Measurements from ENCODE around the gene KCNIP1.

The KCNIP1 gene

DNA sequence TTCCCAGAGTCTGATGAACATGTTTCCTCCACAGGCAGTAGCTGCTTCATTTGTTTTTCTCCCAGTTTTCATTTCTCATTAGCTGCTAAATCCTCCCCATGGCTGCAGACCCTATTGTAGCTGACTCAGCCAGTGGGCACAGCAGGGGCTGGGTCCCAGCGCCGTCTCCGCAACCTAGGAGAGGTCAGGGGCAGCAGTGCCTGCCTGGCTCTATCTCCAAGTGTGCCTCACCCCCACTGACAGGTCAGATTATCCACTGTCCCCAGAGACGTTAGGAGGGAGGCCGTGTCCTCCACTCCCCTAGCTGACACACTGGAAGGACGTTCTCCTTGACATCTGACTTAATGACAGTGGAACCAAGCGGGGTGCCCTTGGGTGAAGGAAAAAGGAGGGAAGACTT is 31.1 kb downstream of the KCNIP1 start:
- Histone ChIP-seq H4K91ac (ENCODE audit: low read length) (no peak overlapping the region), H3K9me3 (ENCODE audit: control insufficient read depth, low read length) (no peaks in the 10 kb centered on the region), H2AK5ac (ENCODE audit: low read length, severe bottlenecking) (peak overlapping the region; percentile 54), H3K27me3 (ENCODE audit: control insufficient read depth in 1 of 2, insufficient read depth in 1 of 2, low read length in 2 of 2) (peaks cover 0 to 73% of the 10 kb centered on the region in 2 experiments), H3K18ac (ENCODE audit: low read depth in 1 of 2, low read length in 2 of 2) (no peak overlapping the region), H3K14ac (ENCODE audit: low read length in 2 of 2) (no peak overlapping the region), H3K4me1 (ENCODE audit: control insufficient read depth, insufficient read depth, low read depth, low read length) (peaks cover 36% of the 10 kb centered on the region), H2BK120ac (ENCODE audit: low read depth, low read length) (no peak overlapping the region), H4K8ac (ENCODE audit: low read length) (no peak overlapping the region), H3K4me2 (ENCODE audit: low read length, poor library complexity, severe bottlenecking) (no peak overlapping the region), H3K36me3 (ENCODE audit: control insufficient read depth in 1 of 2, insufficient read depth in 2 of 2, low read depth in 1 of 2, low read length in 2 of 2) (peaks cover 0 to 16% of the 10 kb centered on the region in 2 experiments), H3K27ac (ENCODE audit: low read length, poor library complexity, severe bottlenecking) (no peak overlapping the region), H3K4me3 (ENCODE audit: insufficient read depth in 1 of 2, low read depth in 1 of 2, low read length in 2 of 2) (no peak overlapping the region), H2AFZ (ENCODE audit: low read depth, low read length) (no peak overlapping the region), H2BK15ac (ENCODE audit: low read depth, poor library complexity, severe bottlenecking) (no peak overlapping the region), H3K4ac (ENCODE audit: low read depth in 1 of 2, low read length in 2 of 2) (no peak overlapping the region), H2BK5ac (ENCODE audit: low read depth, low read length, poor library complexity, severe bottlenecking) (no peak overlapping the region), H3K9ac (ENCODE audit: low read length) (no peak overlapping the region), H2BK12ac (ENCODE audit: low read length in 2 of 2) (no peak overlapping the region), H3K23ac (ENCODE audit: low read length in 2 of 2) (no peak overlapping the region), H3K79me1 (replicated peaks; ENCODE audit: low read length, poor library complexity, severe bottlenecking) (peaks cover 51% of the 10 kb centered on the region)
- DNase-seq, result no peak
- 77% methylated on average over 5 of the region's 7 CpGs for WGBS

DNA sequence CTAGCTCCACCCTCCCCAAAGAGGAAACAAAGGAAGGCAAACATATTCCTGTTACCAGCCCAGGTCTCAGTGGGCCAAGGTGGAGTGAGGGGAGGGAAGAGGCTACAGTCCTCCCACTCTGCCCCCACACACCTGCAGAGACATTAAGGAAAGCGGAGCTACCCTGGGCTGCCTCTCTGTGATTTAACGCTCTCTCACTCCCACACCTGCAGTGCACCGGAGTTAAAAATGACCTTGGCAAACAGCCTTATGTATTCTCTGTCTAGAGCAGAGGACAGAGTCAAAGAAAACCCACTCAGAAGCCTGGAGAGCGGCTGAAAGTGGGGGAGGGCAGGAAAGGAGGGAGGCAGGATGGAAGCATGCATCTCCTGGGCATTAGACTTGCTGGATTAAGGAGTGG is 32.7 kb downstream of the KCNIP1 start:
- no peak overlapping the region for H3K4me2 ChIP-seq (ENCODE audit: low read length, poor library complexity, severe bottlenecking)

DNA sequence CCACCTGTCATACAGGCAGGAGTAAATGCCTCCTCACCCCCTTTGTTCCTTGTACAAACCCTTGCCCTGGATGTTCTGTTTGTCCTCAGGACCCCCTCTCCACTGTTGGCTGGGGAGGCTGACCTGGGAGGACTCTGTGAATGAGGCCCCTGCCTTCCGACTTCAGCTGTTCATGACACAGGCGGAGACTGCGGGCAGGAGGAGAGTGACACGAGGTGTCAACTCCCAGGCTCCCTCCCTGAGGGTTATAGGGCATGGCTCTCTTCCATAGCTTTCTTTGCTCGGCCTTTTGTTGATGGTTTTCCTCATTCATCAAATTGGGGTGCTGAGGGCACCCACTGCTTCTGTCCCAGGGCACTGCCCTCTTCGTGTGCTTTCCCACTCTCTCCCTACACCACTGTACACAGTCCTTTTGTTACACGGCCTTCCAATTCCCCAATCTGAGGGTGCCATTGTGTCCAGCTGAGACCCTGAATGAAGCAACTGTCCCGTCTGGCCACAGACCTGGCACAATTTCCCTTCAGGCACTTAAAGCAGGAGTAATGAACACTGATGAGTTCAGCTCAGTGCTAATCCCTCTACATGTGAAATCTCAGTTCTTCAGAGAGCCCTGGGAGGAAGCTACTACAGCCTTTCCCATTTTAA is 33.8 kb downstream of the KCNIP1 start:
- Histone ChIP-seq H2BK12ac (ENCODE audit: low read length in 2 of 2) (no peak overlapping the region), H3K9ac (ENCODE audit: low read length) (no peak overlapping the region), H2BK15ac (ENCODE audit: low read depth, poor library complexity, severe bottlenecking) (no peak overlapping the region), H3K4me3 (ENCODE audit: insufficient read depth in 1 of 2, low read depth in 1 of 2, low read length in 2 of 2) (no peak overlapping the region), H3K14ac (ENCODE audit: low read length in 2 of 2) (no peak overlapping the region), H3K4ac (ENCODE audit: low read depth in 1 of 2, low read length in 2 of 2) (no peak overlapping the region), H3K27me3 (ENCODE audit: control insufficient read depth in 1 of 2, insufficient read depth in 1 of 2, low read length in 2 of 2) (peaks cover 0 to 55% of the 10 kb centered on the region in 2 experiments), H2BK120ac (ENCODE audit: low read depth, low read length) (no peak overlapping the region), H3K9me3 (ENCODE audit: control insufficient read depth, low read length) (no peaks in the 10 kb centered on the region), H3K4me2 (ENCODE audit: low read length, poor library complexity, severe bottlenecking) (no peak overlapping the region), H2BK5ac (ENCODE audit: low read depth, low read length, poor library complexity, severe bottlenecking) (no peak overlapping the region), H3K79me1 (replicated peaks; ENCODE audit: low read length, poor library complexity, severe bottlenecking) (peaks cover 31% of the 10 kb centered on the region), H3K27ac (ENCODE audit: low read length, poor library complexity, severe bottlenecking) (no peak overlapping the region), H3K36me3 (ENCODE audit: control insufficient read depth in 1 of 2, insufficient read depth in 2 of 2, low read depth in 1 of 2, low read length in 2 of 2) (peaks cover 0 to 12% of the 10 kb centered on the region in 2 experiments), H4K8ac (ENCODE audit: low read length) (no peak overlapping the region), H3K4me1 (ENCODE audit: control insufficient read depth, insufficient read depth, low read depth, low read length) (peaks cover 34% of the 10 kb centered on the region), H3K23ac (ENCODE audit: low read length in 2 of 2) (no peak overlapping the region), H2AFZ (ENCODE audit: low read depth, low read length) (no peak overlapping the region), H2AK5ac (ENCODE audit: low read length, severe bottlenecking) (peak overlapping the region; percentile 9), H3K18ac (ENCODE audit: low read depth in 1 of 2, low read length in 2 of 2) (no peak overlapping the region), H4K91ac (ENCODE audit: low read length) (no peak overlapping the region)
- DNase-seq, result no peak
- WGBS, result 79% methylated on average over 8 of the region's 8 CpGs

More for the DNA sequence above, 32.7 kb downstream of the KCNIP1 start:
- Histone ChIP-seq H2BK12ac (ENCODE audit: low read length in 2 of 2) (no peak overlapping the region), H3K9ac (ENCODE audit: low read length) (no peak overlapping the region), H2AK5ac (ENCODE audit: low read length, severe bottlenecking) (no peak overlapping the region), H3K36me3 (ENCODE audit: control insufficient read depth in 1 of 2, insufficient read depth in 2 of 2, low read depth in 1 of 2, low read length in 2 of 2) (peaks cover 0 to 15% of the 10 kb centered on the region in 2 experiments), H3K4ac (ENCODE audit: low read depth in 1 of 2, low read length in 2 of 2) (no peak overlapping the region), H2BK15ac (ENCODE audit: low read depth, poor library complexity, severe bottlenecking) (no peak overlapping the region), H3K27ac (ENCODE audit: low read length, poor library complexity, severe bottlenecking) (no peak overlapping the region), H3K4me1 (ENCODE audit: control insufficient read depth, insufficient read depth, low read depth, low read length) (peaks cover 36% of the 10 kb centered on the region), H4K8ac (ENCODE audit: low read length) (no peak overlapping the region), H4K91ac (ENCODE audit: low read length) (no peak overlapping the region), H3K14ac (ENCODE audit: low read length in 2 of 2) (no peak overlapping the region), H3K9me3 (ENCODE audit: control insufficient read depth, low read length) (no peaks in the 10 kb centered on the region), H2AFZ (ENCODE audit: low read depth, low read length) (no peak overlapping the region), H3K27me3 (ENCODE audit: control insufficient read depth in 1 of 2, insufficient read depth in 1 of 2, low read length in 2 of 2) (peaks cover 0 to 64% of the 10 kb centered on the region in 2 experiments), H3K79me1 (replicated peaks; ENCODE audit: low read length, poor library complexity, severe bottlenecking) (peaks cover 38% of the 10 kb centered on the region), H3K4me3 (ENCODE audit: insufficient read depth in 1 of 2, low read depth in 1 of 2, low read length in 2 of 2) (no peak overlapping the region), H2BK120ac (ENCODE audit: low read depth, low read length) (no peak overlapping the region), H3K18ac (ENCODE audit: low read depth in 1 of 2, low read length in 2 of 2) (no peak overlapping the region), H2BK5ac (ENCODE audit: low read depth, low read length, poor library complexity, severe bottlenecking) (no peak overlapping the region), H3K23ac (ENCODE audit: low read length in 2 of 2) (no peak overlapping the region)
- no peak for DNase-seq
- 98% methylated on average over 4 of the region's 4 CpGs for WGBS

DNA sequence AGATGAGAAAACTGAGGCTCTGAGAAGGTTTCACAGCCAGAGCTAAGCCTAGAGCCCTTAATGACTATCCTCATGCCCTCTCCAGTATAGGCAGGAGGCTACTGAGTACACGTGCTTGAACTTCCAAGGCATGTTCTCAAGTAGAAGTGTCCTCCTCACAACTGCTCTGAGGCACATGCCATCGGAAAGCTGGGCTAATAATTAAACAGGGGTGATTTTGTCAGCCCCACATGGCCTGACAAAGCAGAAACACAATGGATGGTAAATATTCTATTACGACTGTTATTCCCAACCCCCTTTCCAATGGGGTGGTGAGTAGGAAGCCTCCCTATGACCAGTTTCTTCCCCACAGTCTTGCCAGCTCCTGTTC is 34.3 kb downstream of the KCNIP1 start:
- H4K91ac ChIP-seq (ENCODE audit: low read length), result no peak overlapping the region
- peaks cover 34% of the 10 kb centered on the region for H3K79me1 ChIP-seq (replicated peaks; ENCODE audit: low read length, poor library complexity, severe bottlenecking)
- peaks cover 0 to 50% of the 10 kb centered on the region in 2 experiments for H3K27me3 ChIP-seq (ENCODE audit: control insufficient read depth in 1 of 2, insufficient read depth in 1 of 2, low read length in 2 of 2)
- H4K8ac ChIP-seq (ENCODE audit: low read length), result no peak overlapping the region
- no peak overlapping the region for H2BK5ac ChIP-seq (ENCODE audit: low read depth, low read length, poor library complexity, severe bottlenecking)
- H2BK120ac ChIP-seq (ENCODE audit: low read depth, low read length), result no peak overlapping the region
- H2AK5ac ChIP-seq (ENCODE audit: low read length, severe bottlenecking), result no peak overlapping the region
- H3K14ac ChIP-seq (ENCODE audit: low read length in 2 of 2), result no peak overlapping the region
- no peak overlapping the region for H2AFZ ChIP-seq (ENCODE audit: low read depth, low read length)
- no peak overlapping the region for H2BK12ac ChIP-seq (ENCODE audit: low read length in 2 of 2)
- H3K18ac ChIP-seq (ENCODE audit: low read depth in 1 of 2, low read length in 2 of 2), result no peak overlapping the region
- no peak overlapping the region for H3K9ac ChIP-seq (ENCODE audit: low read length)
- H3K4ac ChIP-seq (ENCODE audit: low read depth in 1 of 2, low read length in 2 of 2), result no peak overlapping the region
- no peak overlapping the region for H3K4me2 ChIP-seq (ENCODE audit: low read length, poor library complexity, severe bottlenecking)
- H3K36me3 ChIP-seq (ENCODE audit: control insufficient read depth in 1 of 2, insufficient read depth in 2 of 2, low read depth in 1 of 2, low read length in 2 of 2), result peaks cover 0 to 12% of the 10 kb centered on the region in 2 experiments
- H2BK15ac ChIP-seq (ENCODE audit: low read depth, poor library complexity, severe bottlenecking), result no peak overlapping the region
- H3K23ac ChIP-seq (ENCODE audit: low read length in 2 of 2), result no peak overlapping the region
- no peak for DNase-seq
- peaks cover 31% of the 10 kb centered on the region for H3K4me1 ChIP-seq (ENCODE audit: control insufficient read depth, insufficient read depth, low read depth, low read length)
- no peak overlapping the region for H3K27ac ChIP-seq (ENCODE audit: low read length, poor library complexity, severe bottlenecking)
- WGBS, result 89% methylated on average over 3 of the region's 3 CpGs
- no peak overlapping the region for H3K4me3 ChIP-seq (ENCODE audit: insufficient read depth in 1 of 2, low read depth in 1 of 2, low read length in 2 of 2)
- H3K9me3 ChIP-seq (ENCODE audit: control insufficient read depth, low read length), result no peaks in the 10 kb centered on the region
